Neural progenitor cell (in vitro differentiated cells): ENCODE measurements around the gene BACH1. TPM values are rescaled to one million over a fixed set of nuclear protein-coding genes. Genes with fewer than 3 reads are reported as not detected.

ENCODE experiments used
- DNase-seq: peaks from one replicate; pipeline ENCODE4 v3.0.0-alpha.2; 2016; ENCODE audit warnings: low spot score
- H2AFZ ChIP-seq: fragments of 200-600 bp; sonication (generic); replicated peaks from 2 replicates; pipeline ENCODE4 v1.6.1; 2016; ENCODE audit warnings: antibody characterized with exemption
- H3F3A ChIP-seq: fragments of 200-600 bp; sonication (generic); 2 replicates; pipeline ENCODE4 v1.6.1; 2016; ENCODE audit warnings: antibody characterized with exemption, low read depth
- H3K27ac ChIP-seq: fragments of 200-600 bp; sonication (generic); 2 replicates; pipeline ENCODE4 v1.5.1; 2016; ENCODE audit warnings: mild to moderate bottlenecking
- H3K27me3 ChIP-seq: fragments of 200-600 bp; sonication (generic); 2 replicates; pipeline ENCODE4 v1.6.1; 2016; ENCODE audit warnings: mild to moderate bottlenecking, moderate library complexity
- H3K36me3 ChIP-seq: fragments of 200-600 bp; sonication (generic); 2 replicates; pipeline ENCODE4 v1.5.1; 2016
- H3K4me1 ChIP-seq: fragments of 200-600 bp; sonication (generic); 2 replicates; pipeline ENCODE4 v1.6.1; 2016; ENCODE audit warnings: mixed run types
- H3K4me2 ChIP-seq: fragments of 200-600 bp; sonication (generic); 2 replicates; pipeline ENCODE4 v1.6.1; 2016
- H3K4me3 ChIP-seq: fragments of 200-600 bp; sonication (generic); 2 replicates; pipeline ENCODE4 v1.5.1; 2016
- H3K79me2 ChIP-seq: fragments of 200-600 bp; sonication (generic); 2 replicates; pipeline ENCODE4 v1.6.1; 2016; ENCODE audit warnings: low read depth
- H3K9ac ChIP-seq: fragments of 200-600 bp; sonication (generic); 2 replicates; pipeline ENCODE4 v1.6.1; 2016
- H3K9me3 ChIP-seq: fragments of 200-600 bp; sonication (generic); 2 replicates; pipeline ENCODE4 v1.5.1; 2016; ENCODE audit warnings: low read depth
- H4K20me1 ChIP-seq: fragments of 200-600 bp; sonication (generic); 2 replicates; pipeline ENCODE4 v1.6.1; 2016; ENCODE audit warnings: low read depth
- H3K27ac Mint-ChIP-seq: 3 replicates; pipeline ENCODE4 v1.8.0; 2021; ENCODE audit warnings: mixed read lengths
- H3K27me3 Mint-ChIP-seq: 2 replicates; pipeline ENCODE4 v1.8.0; 2022; ENCODE audit warnings: low read depth, mild to moderate bottlenecking, inconsistent platforms, moderate library complexity, mixed read lengths; ENCODE audit not compliant: insufficient read depth
- H3K36me3 Mint-ChIP-seq: 3 replicates; pipeline ENCODE4 v1.8.0; 2021; ENCODE audit warnings: mixed read lengths
- H3K4me1 Mint-ChIP-seq: 3 replicates; pipeline ENCODE4 v1.8.0; 2021; ENCODE audit warnings: mixed read lengths
- H3K4me3 Mint-ChIP-seq: 3 replicates; pipeline ENCODE4 v1.8.0; 2021; ENCODE audit warnings: mild to moderate bottlenecking, moderate library complexity, mixed read lengths
- H3K9me3 Mint-ChIP-seq: 3 replicates; pipeline ENCODE4 v1.8.0; 2020; ENCODE audit warnings: mixed read lengths
- EZH2 ChIP-seq: fragments of 200-600 bp; sonication (generic); IDR thresholded peaks from 2 replicates; pipeline ENCODE4 v1.6.1; 2017; ENCODE audit warnings: antibody characterized with exemption, mild to moderate bottlenecking, moderate library complexity
- EZH2phosphoT487 ChIP-seq: fragments of 200-600 bp; sonication (generic); IDR thresholded peaks from 2 replicates; pipeline ENCODE4 v1.6.1; 2017; ENCODE audit warnings: antibody characterized with exemption
- total RNA-seq: library from RNA; depleted of rRNA; stranded (reverse); fragments of >200 nt; gene quantifications from 2 replicates; pipeline ENCODE4 v1.2.3, GENCODE V29; 2015; ENCODE audit warnings: low replicate concordance
- TF ChIP-seq, protein P1 (sequence below): fragments of 200-600 bp; sonication (generic); IDR thresholded peaks from 2 replicates; pipeline ENCODE4 v1.5.1; 2017; ENCODE audit warnings: antibody characterized with exemption, mild to moderate bottlenecking

The BACH1 gene
- total RNA-seq, 1 donor from 2014 or later = 93.8 TPM

GRCh38 chr21:29343519-29343918 is 44.8 kb downstream of the BACH1 start:
- TF ChIP-seq, protein P1, sequence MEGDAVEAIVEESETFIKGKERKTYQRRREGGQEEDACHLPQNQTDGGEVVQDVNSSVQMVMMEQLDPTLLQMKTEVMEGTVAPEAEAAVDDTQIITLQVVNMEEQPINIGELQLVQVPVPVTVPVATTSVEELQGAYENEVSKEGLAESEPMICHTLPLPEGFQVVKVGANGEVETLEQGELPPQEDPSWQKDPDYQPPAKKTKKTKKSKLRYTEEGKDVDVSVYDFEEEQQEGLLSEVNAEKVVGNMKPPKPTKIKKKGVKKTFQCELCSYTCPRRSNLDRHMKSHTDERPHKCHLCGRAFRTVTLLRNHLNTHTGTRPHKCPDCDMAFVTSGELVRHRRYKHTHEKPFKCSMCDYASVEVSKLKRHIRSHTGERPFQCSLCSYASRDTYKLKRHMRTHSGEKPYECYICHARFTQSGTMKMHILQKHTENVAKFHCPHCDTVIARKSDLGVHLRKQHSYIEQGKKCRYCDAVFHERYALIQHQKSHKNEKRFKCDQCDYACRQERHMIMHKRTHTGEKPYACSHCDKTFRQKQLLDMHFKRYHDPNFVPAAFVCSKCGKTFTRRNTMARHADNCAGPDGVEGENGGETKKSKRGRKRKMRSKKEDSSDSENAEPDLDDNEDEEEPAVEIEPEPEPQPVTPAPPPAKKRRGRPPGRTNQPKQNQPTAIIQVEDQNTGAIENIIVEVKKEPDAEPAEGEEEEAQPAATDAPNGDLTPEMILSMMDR = no peak
- TF ChIP-seq EZH2 = no peak
- TF ChIP-seq EZH2phosphoT487 = no peak
- no peaks in the 10 kb centered on the region for H3K4me1 ChIP-seq

DNA sequence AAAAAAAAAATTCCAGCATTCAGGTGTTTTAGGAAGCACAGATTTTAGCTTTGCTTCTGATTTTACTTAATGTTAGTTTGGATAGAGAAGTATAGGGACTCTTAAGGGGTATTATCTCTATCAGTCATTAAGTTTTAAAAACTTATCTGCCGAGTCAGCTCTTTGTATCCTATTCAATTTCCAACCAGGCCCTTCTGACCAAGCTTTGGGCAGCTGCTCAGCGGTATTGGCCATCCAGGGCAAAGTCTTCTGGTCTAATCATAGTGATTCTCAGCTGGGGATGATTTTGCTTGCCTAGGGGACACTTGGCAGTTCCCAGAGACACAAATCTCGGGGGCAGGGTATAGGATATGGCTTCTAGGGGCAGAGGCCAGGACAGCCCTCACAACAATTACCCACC is 47.6 kb downstream of the BACH1 start:
- Histone ChIP-seq H3K79me2 (peaks cover under 1% of the 10 kb centered on the region), H3K4me1 (no peaks in the 10 kb centered on the region), H3K27me3 (no peaks in the 10 kb centered on the region), H3K9me3 (no peaks in the 10 kb centered on the region), H2AFZ (no peak overlapping the region), H3F3A (no peaks in the 10 kb centered on the region), H3K36me3 (no peaks in the 10 kb centered on the region), H3K4me3 (no peak overlapping the region), H4K20me1 (no peaks in the 10 kb centered on the region), H3K27ac (no peak overlapping the region), H3K9ac (no peak overlapping the region), H3K4me2 (no peak overlapping the region)
- Mint-ChIP-seq H3K9me3 (no peaks in the 10 kb centered on the region), H3K4me3 (no peak overlapping the region), H3K27me3 (no peaks in the 10 kb centered on the region), H3K27ac (no peak overlapping the region), H3K36me3 (peaks cover 18% of the 10 kb centered on the region), H3K4me1 (no peaks in the 10 kb centered on the region)
- TF ChIP-seq EZH2phosphoT487 (no peak), EZH2 (no peak)
- TF ChIP-seq, protein P1 = no peak
- no peak for DNase-seq

More at GRCh38 chr21:29343519-29343918, 44.8 kb downstream of the BACH1 start:
- Mint-ChIP-seq H3K27ac (no peak overlapping the region), H3K4me3 (no peak overlapping the region), H3K27me3 (no peaks in the 10 kb centered on the region), H3K4me1 (no peaks in the 10 kb centered on the region), H3K9me3 (no peaks in the 10 kb centered on the region), H3K36me3 (peaks cover 22% of the 10 kb centered on the region)
- peaks cover 5% of the 10 kb centered on the region for H4K20me1 ChIP-seq
- no peak overlapping the region for H3K27ac ChIP-seq
- H3F3A ChIP-seq = no peaks in the 10 kb centered on the region
- H3K4me2 ChIP-seq = no peak overlapping the region
- peaks cover 14% of the 10 kb centered on the region for H3K79me2 ChIP-seq
- H3K36me3 ChIP-seq = no peaks in the 10 kb centered on the region
- no peak overlapping the region for H3K9ac ChIP-seq
- no peaks in the 10 kb centered on the region for H3K27me3 ChIP-seq
- H2AFZ ChIP-seq = no peak overlapping the region
- H3K9me3 ChIP-seq = no peaks in the 10 kb centered on the region
- H3K4me3 ChIP-seq = no peak overlapping the region
- DNase-seq = no peak

DNA sequence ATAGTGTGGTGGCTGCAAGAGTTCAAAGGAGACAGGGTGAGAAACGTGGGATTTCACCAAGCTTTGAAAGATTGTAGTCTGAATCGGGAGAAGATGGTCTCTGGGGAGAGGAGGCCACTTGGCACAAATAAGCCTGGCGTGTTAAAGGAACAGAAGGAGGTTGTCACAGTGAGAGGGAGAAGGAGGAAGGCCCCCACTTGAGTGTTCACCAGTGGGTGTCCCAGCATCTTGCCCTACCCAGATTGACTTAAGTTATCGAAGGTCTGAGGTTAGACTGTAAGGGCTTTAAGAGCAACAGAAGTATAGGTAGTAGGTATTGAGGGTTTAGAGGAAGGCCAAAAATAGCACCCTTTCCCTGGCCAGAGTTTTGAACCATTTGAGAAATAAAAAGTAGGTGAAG is 48.0 kb downstream of the BACH1 start:
- Histone ChIP-seq H2AFZ (no peak overlapping the region), H3K9me3 (no peaks in the 10 kb centered on the region), H3K4me3 (no peak overlapping the region), H4K20me1 (no peaks in the 10 kb centered on the region), H3K9ac (no peak overlapping the region), H3K27ac (no peak overlapping the region), H3K4me2 (no peak overlapping the region), H3K36me3 (no peaks in the 10 kb centered on the region), H3K4me1 (no peaks in the 10 kb centered on the region), H3F3A (no peaks in the 10 kb centered on the region), H3K27me3 (no peaks in the 10 kb centered on the region), H3K79me2 (no peaks in the 10 kb centered on the region)
- no peaks in the 10 kb centered on the region for H3K4me1 Mint-ChIP-seq
- H3K4me3 Mint-ChIP-seq = no peak overlapping the region
- peaks cover 20% of the 10 kb centered on the region for H3K36me3 Mint-ChIP-seq
- no peak overlapping the region for H3K27ac Mint-ChIP-seq
- DNase-seq = no peak
- no peaks in the 10 kb centered on the region for H3K27me3 Mint-ChIP-seq
- no peaks in the 10 kb centered on the region for H3K9me3 Mint-ChIP-seq
- TF ChIP-seq EZH2 (no peak), EZH2phosphoT487 (no peak)
- TF ChIP-seq, protein P1 = no peak

- H3K4me1 Mint-ChIP-seq = no peaks in the 10 kb centered on the region
- Histone ChIP-seq H3K4me1 (no peaks in the 10 kb centered on the region), H3K9ac (no peak overlapping the region), H3K36me3 (no peaks in the 10 kb centered on the region), H4K20me1 (no peaks in the 10 kb centered on the region), H3K9me3 (no peaks in the 10 kb centered on the region), H3K4me3 (no peak overlapping the region), H3K27ac (no peak overlapping the region), H2AFZ (no peak overlapping the region), H3K27me3 (no peaks in the 10 kb centered on the region), H3K4me2 (no peak overlapping the region), H3K79me2 (no peaks in the 10 kb centered on the region), H3F3A (no peaks in the 10 kb centered on the region)
- H3K27ac Mint-ChIP-seq = no peak overlapping the region
- H3K36me3 Mint-ChIP-seq = peaks cover 15% of the 10 kb centered on the region
- no peak for DNase-seq
- no peak for TF ChIP-seq EZH2phosphoT487
- no peak for TF ChIP-seq EZH2
- TF ChIP-seq, protein P1 = no peak
- H3K9me3 Mint-ChIP-seq = no peaks in the 10 kb centered on the region
- H3K4me3 Mint-ChIP-seq = no peak overlapping the region
- no peaks in the 10 kb centered on the region for H3K27me3 Mint-ChIP-seq
Observed at GRCh38 chr21:29347274-29347681, 48.6 kb downstream of the BACH1 start.
